Tibial artery (tissue), 4 donors: Measurements from ENCODE around the gene DNAJC27.
A peak's percentile ranks its signal among the peaks of the same experiment; 100 is the strongest.

Source experiments
- DNase-seq, 2 donors: peaks; one replicate each; pipeline ENCODE4 v3.0.0-alpha.2; 2019
- H3K27ac ChIP-seq, 2 donors: fragments of 200-600 bp; sonication (generic) in 1 of 2; 1 replicate in 1 of 2; 2 replicates in 1 of 2; pipeline ENCODE4 v1.5.1; 2018 to 2019; ENCODE audit warnings: mild to moderate bottlenecking in 1 of 2
- H3K27me3 ChIP-seq, 2 donors: fragments of 200-600 bp; sonication (generic) in 1 of 2; one replicate each; pipeline versions ENCODE4 v1.5.1 to v1.6.0; 2016 to 2019
- H3K36me3 ChIP-seq, 3 donors: fragments of 200-600 bp; sonication (generic) in 2 of 3; one replicate each; pipeline ENCODE4 v1.5.1; 2016 to 2019; ENCODE audit warnings: mild to moderate bottlenecking in 2 of 3
- H3K4me1 ChIP-seq, 4 donors: fragments of 200-600 bp; sonication (generic) in 2 of 4; 1 replicate in 3 of 4; 2 replicates in 1 of 4; pipeline ENCODE4 v1.5.1; 2016 to 2019
- H3K4me3 ChIP-seq, 2 donors: fragments of 200-600 bp; sonication (generic) in 1 of 2; 1 replicate in 1 of 2; 2 replicates in 1 of 2; pipeline ENCODE4 v1.5.1; 2018 to 2019; ENCODE audit warnings: mild to moderate bottlenecking in 2 of 2
- H3K9me3 ChIP-seq, 3 donors: fragments of 200-600 bp; sonication (generic) in 1 of 3; one replicate each; pipeline ENCODE4 v1.5.1; 2016 to 2019
- intact Hi-C: fragments of 100-400 bp; cut with DNase I; formaldehyde crosslinking; loops from one replicate; pipeline ENCODE4 v1.15.0; 2023; ENCODE audit warnings: low total_unique reads
- TF ChIP-seq, protein P1 (sequence below), 2 experiments: fragments of 200-600 bp in 1 of 2; fragments of 450-650 bp in 1 of 2; IDR thresholded peaks; one replicate each; pipeline ENCODE4 v1.5.1; 2017 to 2019; ENCODE audit warnings: antibody characterized with exemption in 2 of 2, mild to moderate bottlenecking in 1 of 2, moderate library complexity in 1 of 2

Gene DNAJC27

DNA sequence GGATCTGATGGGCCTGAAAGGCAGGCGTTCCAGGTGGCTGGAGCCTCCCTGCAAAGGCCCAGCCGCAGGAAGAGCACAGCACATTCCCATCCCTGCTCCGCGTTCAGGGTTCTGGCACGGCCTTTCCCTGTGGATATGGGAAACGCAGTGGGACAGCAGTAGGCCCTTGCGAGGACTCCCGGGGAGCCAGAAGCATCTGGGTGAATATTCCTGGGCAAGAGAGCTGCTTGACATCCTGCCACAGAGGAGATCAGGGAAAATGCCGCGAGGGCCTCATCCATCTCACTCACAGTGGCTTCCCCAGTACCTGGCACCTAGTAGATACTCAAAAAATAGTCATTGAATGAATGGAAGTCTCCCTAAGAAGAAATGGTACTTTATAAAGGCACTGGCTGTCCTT lies 48.6 kb downstream of the DNAJC27 start:
- Histone ChIP-seq H3K27ac (no peak overlapping the region), H3K36me3 (peaks cover 0 to 2% (median 2%) of the 10 kb centered on the region in 3 donors), H3K27me3 (no peaks in the 10 kb centered on the region), H3K9me3 (no peaks in the 10 kb centered on the region), H3K4me3 (no peak overlapping the region), H3K4me1 (peaks cover 0 to 35% (median 21%) of the 10 kb centered on the region in 4 donors)
- TF ChIP-seq, protein P1, sequence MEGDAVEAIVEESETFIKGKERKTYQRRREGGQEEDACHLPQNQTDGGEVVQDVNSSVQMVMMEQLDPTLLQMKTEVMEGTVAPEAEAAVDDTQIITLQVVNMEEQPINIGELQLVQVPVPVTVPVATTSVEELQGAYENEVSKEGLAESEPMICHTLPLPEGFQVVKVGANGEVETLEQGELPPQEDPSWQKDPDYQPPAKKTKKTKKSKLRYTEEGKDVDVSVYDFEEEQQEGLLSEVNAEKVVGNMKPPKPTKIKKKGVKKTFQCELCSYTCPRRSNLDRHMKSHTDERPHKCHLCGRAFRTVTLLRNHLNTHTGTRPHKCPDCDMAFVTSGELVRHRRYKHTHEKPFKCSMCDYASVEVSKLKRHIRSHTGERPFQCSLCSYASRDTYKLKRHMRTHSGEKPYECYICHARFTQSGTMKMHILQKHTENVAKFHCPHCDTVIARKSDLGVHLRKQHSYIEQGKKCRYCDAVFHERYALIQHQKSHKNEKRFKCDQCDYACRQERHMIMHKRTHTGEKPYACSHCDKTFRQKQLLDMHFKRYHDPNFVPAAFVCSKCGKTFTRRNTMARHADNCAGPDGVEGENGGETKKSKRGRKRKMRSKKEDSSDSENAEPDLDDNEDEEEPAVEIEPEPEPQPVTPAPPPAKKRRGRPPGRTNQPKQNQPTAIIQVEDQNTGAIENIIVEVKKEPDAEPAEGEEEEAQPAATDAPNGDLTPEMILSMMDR (IDR thresholded peaks at IDR 0.05) = no peak
- no peak for DNase-seq
- intact Hi-C loops = no loop called here

DNA sequence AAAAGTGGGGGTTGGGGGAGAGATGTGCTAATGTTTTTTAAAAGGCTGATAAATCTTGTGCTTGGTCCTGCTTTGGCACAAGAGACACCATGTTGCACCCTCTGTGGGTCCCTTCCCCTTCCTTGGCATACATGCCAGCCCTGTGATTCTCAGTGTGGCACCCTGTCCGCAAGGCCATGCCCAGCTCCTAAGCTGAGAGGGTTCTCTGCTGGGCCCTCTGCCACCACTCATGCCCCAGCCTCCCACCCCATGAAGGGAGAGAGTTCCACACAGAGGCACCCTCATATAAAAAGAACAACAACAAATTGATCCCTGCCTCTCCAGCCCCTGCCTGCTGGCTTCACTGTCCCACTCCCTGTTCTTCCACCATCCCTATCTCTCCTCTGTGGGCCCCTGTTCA lies 49.2 kb downstream of the DNAJC27 start:
- H3K9me3 ChIP-seq = no peaks in the 10 kb centered on the region
- peaks cover 0 to 7% (median 4%) of the 10 kb centered on the region in 3 donors for H3K36me3 ChIP-seq
- TF ChIP-seq, protein P1 (IDR thresholded peaks at IDR 0.05) = no peak
- no peak overlapping the region for H3K27ac ChIP-seq
- no peaks in the 10 kb centered on the region for H3K27me3 ChIP-seq
- peaks cover 0 to 40% (median 24%) of the 10 kb centered on the region in 4 donors for H3K4me1 ChIP-seq
- intact Hi-C loops = no loop called here
- H3K4me3 ChIP-seq = no peak overlapping the region
- DNase-seq = no peak

DNA sequence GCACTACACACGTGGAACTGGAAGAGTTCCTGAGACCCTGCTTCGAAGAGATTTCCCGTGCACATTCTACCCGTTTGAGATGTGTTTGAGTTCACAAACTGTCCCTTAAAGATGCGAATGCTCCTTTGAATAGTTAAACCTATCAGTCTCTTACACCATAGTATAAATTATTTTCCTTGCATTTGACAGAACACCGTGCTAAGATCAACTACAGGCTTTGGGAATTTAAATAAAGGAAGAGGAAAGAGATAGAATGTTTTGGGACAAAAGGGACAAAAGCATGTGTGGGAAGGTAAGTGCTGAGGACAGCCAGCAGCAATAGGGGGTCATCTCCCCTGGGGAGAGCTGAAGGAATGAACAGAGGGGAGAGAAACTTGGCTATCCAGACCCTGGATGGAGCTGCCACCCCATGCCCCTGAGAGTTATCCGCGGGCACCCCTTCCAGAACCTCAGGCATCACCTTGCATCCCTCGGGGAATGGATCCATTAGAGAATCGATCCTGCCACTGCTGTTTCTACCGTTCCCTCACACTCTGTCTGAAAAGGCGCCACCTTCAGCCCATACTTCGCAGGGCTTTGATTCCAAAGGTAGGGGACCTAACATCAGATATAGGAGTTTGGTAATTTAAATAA lies 50.8 kb downstream of the DNAJC27 start:
- DNase-seq = peak in 1 of 2 donors; percentile 50
- Histone ChIP-seq H3K27me3 (no peaks in the 10 kb centered on the region), H3K36me3 (peaks cover 0 to 7% (median 4%) of the 10 kb centered on the region in 3 donors), H3K4me1 (peaks cover 0 to 42% (median 30%) of the 10 kb centered on the region in 4 donors), H3K4me3 (peak overlapping the region; percentile 57 to 72), H3K27ac (peak overlapping the region; percentile 48 to 67), H3K9me3 (no peaks in the 10 kb centered on the region)
- TF ChIP-seq, protein P1 (IDR thresholded peaks at IDR 0.05) = no peak
- intact Hi-C loops = no loop called here

DNA sequence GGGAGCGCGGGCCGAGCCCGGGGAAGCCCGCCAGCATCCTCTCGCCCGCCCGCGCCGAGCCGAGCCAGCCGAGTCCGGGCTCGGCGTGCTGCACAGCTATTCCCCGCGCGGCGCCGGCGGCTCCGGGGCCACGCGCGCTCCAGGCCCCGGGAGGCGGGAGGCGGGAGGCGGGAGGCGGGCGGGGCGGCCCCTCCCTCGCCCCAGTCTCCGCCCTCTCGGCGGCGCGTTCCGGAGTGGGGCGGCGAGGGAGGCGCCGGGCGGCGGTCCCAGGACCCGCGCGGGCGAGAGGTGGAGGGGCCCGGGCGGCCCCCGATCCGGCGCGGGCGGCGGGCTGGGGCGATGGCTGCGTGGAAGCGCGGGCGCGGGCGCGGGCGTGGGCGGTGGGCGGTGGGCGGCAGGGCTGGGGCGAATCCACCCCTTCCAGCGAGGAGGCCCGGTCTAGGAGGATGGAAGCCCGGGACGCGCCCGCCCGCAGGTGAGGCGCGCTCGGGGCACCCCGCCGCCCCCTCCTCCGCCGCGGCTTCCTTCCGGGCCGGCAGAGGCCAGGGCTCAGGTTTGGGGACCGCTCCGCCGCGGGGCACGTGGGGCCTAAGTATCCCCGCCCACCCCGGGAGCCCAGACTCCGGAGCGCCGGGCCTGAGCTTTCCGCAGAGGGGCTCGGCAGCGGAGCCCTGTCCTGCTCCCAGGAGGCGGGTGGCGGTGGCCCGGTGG lies 51.5 kb downstream of the DNAJC27 start, which contains the start of gene ADCY3:
TSS of gene ADCY3 (minus strand) at position 140 of the 711 bp plus-strand sequence. CDS start 1,250 bp downstream, outside the sequence.
- Histone ChIP-seq H3K9me3 (no peaks in the 10 kb centered on the region), H3K4me3 (peak within 1 kb of the TSS; percentile 57 to 72), H3K27ac (peak within 1 kb of the TSS; percentile 65 to 76), H3K4me1 (peaks cover 0 to 48% (median 34%) of the 10 kb centered on the region in 4 donors), H3K27me3 (no peaks in the 10 kb centered on the region), H3K36me3 (peaks cover 0 to 7% (median 4%) of the 10 kb centered on the region in 3 donors)
- TF ChIP-seq, protein P1 (IDR thresholded peaks at IDR 0.05) = no peak
- intact Hi-C loops = no loop called here
- DNase-seq = peak in 1 of 2 donors; percentile 77

DNA sequence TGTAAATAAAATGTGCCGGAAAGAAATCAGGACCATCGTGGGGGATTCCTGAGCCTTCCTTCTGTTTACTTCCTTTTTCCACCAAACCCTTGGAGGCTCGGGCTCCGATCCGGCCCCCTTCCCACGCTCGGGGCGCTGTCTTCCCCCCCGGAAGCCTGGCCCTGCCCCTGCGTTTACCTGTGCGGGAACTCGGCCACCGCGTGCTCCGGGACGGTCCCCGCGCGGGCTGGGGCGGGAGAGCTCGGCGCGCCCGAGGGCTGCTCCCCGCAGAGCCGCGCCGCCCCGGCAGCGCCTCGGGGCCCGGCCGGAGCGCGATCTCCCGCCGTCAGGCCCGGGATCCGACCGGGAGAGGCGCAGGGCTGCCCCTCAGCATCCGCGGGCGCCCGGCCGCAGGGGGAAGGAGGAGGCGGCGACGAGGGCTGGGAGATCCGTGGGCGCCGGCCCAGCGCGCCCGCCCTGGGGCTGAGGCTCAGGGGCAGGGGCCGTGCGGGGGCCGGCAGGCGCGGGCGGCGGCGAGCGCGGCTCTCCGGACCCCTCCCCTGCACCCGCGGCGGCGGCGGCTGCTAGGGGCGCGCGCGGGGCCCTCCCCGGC lies 52.2 kb downstream of the DNAJC27 start:
- intact Hi-C loops = loop anchor here (5.0 kb wide), 1 partner anchor 48 kb away; no protein-coding TSS in a partner anchor
- DNase-seq = peak in 1 of 2 donors; percentile 64

More for the DNA sequence above, 52.2 kb downstream of the DNAJC27 start:
- Histone ChIP-seq H3K9me3 (no peaks in the 10 kb centered on the region), H3K27ac (peak overlapping the region; percentile 65 to 76), H3K4me3 (peak overlapping the region; percentile 57 to 72), H3K36me3 (peaks cover 0 to 10% (median 7%) of the 10 kb centered on the region in 3 donors), H3K4me1 (peaks cover 0 to 54% (median 34%) of the 10 kb centered on the region in 4 donors), H3K27me3 (no peaks in the 10 kb centered on the region)
- TF ChIP-seq, protein P1 (IDR thresholded peaks at IDR 0.05) = no peak
